Activated naive CD4-positive, alpha-beta T cell treated with anti-CD3 and anti-CD28 coated beads, Interleukin-2, amount 50 U/mL, for 24 hours (primary cell): ENCODE results near the gene BAG5.
A peak's percentile ranks its signal among the peaks of the same experiment; 100 is the strongest.

ENCODE experiments used
- H3K27ac Mint-ChIP-seq: one replicate; pipeline ENCODE4 v1.8.0; 2021; ENCODE audit warnings: mild to moderate bottlenecking, mixed read lengths
- H3K27me3 Mint-ChIP-seq: one replicate; pipeline ENCODE4 v1.8.0; 2021; ENCODE audit warnings: mixed read lengths
- H3K36me3 Mint-ChIP-seq: one replicate; pipeline ENCODE4 v1.8.0; 2021; ENCODE audit warnings: mixed read lengths
- H3K4me1 Mint-ChIP-seq: one replicate; pipeline ENCODE4 v1.8.0; 2021; ENCODE audit warnings: mixed read lengths
- H3K4me3 Mint-ChIP-seq: one replicate; pipeline ENCODE4 v1.8.0; 2021; ENCODE audit warnings: mild to moderate bottlenecking, mixed read lengths
- H3K9me3 Mint-ChIP-seq: one replicate; pipeline ENCODE4 v1.8.0; 2021; ENCODE audit warnings: mixed read lengths

The BAG5 gene

DNA sequence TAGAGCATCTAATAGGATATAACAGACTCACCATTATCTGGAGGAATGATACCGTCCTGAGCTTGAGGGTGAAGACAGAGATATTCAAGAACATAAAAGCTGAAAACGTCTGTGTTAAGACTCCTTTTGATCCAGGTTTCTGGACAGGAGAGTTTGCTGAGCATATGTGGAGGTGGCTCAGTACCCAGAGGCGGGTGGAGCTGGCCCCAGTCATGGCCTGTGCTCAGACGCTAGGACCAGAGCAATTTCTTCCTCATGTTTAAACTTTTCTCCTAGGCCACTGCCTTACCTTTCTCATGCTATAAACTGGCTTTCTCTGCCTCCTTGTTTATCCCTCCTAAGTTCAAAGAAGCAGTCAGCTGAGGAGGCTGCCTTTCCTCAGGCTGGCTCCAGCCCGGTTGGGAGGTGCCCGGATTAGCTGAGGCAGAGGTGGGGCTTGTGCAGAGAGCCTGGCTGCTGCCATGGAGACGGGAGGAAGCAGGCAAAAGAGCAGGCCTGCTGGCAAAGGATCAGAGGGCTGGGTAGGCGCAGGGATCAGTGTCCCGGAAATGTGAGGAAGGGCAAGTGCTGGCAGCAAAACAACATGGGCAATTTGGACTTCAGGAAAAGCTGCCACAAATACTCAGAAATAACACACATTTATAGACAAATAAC lies 14.0 kb upstream of the BAG5 start:
- Mint-ChIP-seq H3K27ac (no peak overlapping the region), H3K36me3 (no peaks in the 10 kb centered on the region), H3K27me3 (no peaks in the 10 kb centered on the region), H3K4me1 (no peaks in the 10 kb centered on the region), H3K4me3 (no peak overlapping the region), H3K9me3 (no peaks in the 10 kb centered on the region)

DNA sequence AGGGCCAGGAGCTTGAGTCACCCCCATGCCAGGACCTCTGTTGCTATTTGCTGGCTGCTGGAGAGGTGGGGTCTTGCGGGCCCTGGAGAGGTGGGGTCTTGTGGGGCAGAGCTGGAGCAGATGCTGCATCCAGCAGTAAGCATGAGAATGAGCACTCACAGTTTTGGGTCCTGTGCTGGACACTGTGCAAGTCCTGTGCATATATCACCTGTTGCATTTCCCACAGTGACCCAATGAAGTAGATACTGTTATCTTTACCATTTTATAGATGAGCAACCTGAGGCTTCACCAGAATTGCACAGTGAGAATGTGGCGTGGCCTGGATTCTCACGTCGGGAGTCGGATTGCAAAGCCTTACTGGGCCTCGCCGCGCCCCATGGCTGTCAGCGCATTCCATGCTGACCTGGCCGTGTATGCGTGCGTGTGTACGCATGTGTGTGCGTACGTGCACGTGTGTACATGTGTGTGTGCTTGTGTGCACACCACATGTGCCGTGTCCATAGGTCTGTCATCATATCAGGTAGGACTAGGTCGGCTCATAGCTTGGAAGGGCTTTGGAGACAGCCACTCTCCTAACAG lies 12.3 kb upstream of the BAG5 start:
- no peaks in the 10 kb centered on the region for H3K27me3 Mint-ChIP-seq
- H3K27ac Mint-ChIP-seq = no peak overlapping the region
- no peaks in the 10 kb centered on the region for H3K9me3 Mint-ChIP-seq
- H3K36me3 Mint-ChIP-seq = no peaks in the 10 kb centered on the region
- no peak overlapping the region for H3K4me3 Mint-ChIP-seq
- no peaks in the 10 kb centered on the region for H3K4me1 Mint-ChIP-seq

DNA sequence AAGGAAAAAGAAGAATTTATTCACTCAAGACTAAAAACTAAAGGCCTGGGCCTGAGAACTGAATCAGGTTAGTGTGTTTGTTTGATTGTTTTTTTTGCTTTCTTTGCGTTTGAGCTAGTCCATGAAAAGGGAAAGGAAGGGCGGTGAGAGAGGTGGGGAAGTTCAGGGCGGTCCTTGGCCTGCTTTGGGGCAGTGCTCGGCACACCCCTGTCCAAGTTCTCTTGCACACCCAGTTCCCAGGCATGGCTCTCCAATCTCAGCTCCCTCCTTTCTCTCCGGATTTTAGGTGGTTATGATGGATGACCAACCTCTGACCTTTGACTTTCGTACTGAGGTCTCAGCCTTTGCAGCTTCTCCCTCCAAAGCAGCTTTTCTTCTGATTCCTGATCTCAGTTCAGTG lies 11.6 kb upstream of the BAG5 start:
- Mint-ChIP-seq H3K4me1 (peaks cover 3% of the 10 kb centered on the region), H3K27ac (no peak overlapping the region), H3K9me3 (no peaks in the 10 kb centered on the region), H3K4me3 (no peak overlapping the region), H3K36me3 (no peaks in the 10 kb centered on the region), H3K27me3 (no peaks in the 10 kb centered on the region)

DNA sequence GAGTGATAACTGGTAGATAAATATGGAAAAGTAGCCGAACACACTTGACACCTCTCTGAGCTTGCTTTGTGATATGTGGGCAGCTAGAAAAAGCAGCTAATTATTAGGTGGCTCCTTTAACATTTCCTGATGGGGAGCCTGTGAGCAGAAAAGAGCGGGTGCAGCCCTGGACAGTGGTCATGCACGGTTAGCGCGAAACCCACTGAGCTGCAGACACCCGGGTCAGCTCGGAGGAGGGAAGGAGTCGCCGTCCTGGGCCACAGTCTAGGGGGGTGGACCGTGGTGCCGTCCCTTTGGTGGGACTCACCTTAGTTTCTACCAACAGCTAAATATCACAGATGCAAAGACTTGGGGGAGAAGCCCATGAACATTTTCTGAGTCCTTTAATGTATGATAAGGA lies 7.0 kb upstream of the BAG5 start:
- H3K36me3 Mint-ChIP-seq = no peaks in the 10 kb centered on the region
- no peaks in the 10 kb centered on the region for H3K9me3 Mint-ChIP-seq
- H3K27ac Mint-ChIP-seq = no peak overlapping the region
- no peaks in the 10 kb centered on the region for H3K27me3 Mint-ChIP-seq
- peaks cover 25% of the 10 kb centered on the region for H3K4me1 Mint-ChIP-seq
- H3K4me3 Mint-ChIP-seq = no peak overlapping the region

DNA sequence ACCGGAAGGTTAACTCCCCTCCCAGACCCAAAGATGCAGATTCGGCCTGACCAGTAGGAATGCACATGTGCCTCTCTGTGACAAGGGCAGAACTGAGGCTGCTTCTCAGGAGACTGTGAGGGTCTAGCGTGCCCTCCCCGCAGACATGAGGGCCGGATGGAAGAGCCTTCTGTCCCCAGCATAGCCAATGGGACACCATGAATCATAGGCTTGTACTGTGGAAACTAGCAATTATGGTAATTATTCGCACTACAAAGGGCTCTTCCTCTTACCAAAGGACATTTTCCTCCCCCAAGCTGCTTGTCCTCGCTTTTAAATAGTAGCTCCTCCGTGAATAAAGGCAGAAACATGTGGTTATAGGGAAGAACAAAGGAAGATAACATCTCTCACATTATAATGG lies 6.5 kb upstream of the BAG5 start:
- Mint-ChIP-seq H3K36me3 (no peaks in the 10 kb centered on the region), H3K27me3 (no peaks in the 10 kb centered on the region), H3K27ac (no peak overlapping the region), H3K4me3 (no peak overlapping the region), H3K9me3 (no peaks in the 10 kb centered on the region), H3K4me1 (peaks cover 29% of the 10 kb centered on the region)

DNA sequence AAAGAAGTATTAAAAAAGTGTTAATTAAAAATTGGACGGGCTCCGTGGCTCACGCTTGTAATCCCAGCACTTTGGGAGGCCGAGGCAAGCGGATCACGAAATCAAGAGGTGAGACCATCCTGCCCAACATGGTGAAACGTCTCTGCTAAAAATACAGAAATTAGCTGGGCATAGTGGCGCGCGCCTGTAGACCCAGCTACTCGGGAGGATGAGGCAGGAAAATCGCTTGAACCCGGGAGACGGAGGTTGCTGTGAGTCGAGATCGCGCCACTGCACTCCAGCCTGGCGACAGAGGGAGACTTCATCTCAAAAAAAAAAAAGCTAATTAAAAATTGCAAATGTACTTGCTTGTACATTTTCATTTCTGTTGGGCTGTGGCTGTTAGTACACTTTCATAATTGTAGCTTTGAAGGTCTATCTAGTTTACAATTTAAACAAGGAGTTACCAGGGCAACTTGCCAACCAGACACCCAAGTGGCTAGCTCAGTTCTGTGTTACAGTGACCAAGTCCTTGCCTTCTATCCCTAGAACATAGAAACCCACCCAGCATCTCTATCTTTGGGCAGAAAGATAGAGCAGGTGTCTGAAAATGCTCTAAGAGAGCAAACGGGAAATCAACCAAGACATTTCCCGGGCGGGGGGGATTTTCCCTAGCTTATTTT lies 1.5 kb upstream of the BAG5 start:
- Mint-ChIP-seq H3K4me1 (peaks cover 61% of the 10 kb centered on the region), H3K27ac (no peak overlapping the region), H3K4me3 (peak overlapping the region; percentile 94)

DNA sequence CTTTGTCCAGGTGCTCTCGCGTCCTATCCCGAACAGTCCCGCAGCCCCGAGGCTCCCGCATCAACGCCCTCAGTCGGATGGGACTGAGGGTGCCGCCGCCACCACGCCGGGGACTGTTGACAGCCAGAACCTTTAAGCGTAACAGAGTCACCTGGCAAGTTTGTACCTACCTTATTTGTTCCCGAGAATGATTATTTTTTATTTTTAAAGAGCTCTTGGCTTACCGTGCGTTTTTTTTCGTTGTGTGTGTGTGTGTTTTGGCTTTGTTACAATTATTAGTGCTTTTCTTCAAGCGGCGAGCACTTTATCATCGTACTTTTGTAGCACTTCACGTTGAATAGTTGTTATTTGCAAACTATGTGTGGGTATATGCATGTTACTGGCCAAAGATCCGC lies 766 bp upstream of the BAG5 start:
- peaks cover 68% of the 10 kb centered on the region for H3K4me1 Mint-ChIP-seq

More for the DNA sequence above, 1.5 kb upstream of the BAG5 start:
- no peaks in the 10 kb centered on the region for H3K27me3 Mint-ChIP-seq
- H3K9me3 Mint-ChIP-seq = no peaks in the 10 kb centered on the region
- H3K36me3 Mint-ChIP-seq = peaks cover 10% of the 10 kb centered on the region

DNA sequence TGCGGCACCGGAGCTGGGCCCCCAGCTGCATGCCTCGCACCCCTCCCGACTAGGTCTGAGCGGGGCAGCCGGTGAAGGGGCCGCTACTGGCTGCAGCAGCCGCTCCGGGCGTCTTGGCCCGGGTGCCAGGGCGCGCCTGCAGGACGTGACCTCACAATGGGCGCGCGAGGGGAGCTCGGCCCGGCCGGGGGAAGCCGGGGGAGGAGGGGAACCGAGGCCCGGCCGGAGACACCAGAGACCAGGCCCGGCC lies 353 bp downstream of the BAG5 start:
- H3K9me3 Mint-ChIP-seq = no peaks in the 10 kb centered on the region
- peak overlapping the region; percentile 97 for H3K4me3 Mint-ChIP-seq
- peaks cover 72% of the 10 kb centered on the region for H3K4me1 Mint-ChIP-seq
- no peaks in the 10 kb centered on the region for H3K27me3 Mint-ChIP-seq
- H3K36me3 Mint-ChIP-seq = peaks cover 10% of the 10 kb centered on the region
- H3K27ac Mint-ChIP-seq = peak overlapping the region; percentile 98

More for the DNA sequence above, 766 bp upstream of the BAG5 start:
- Mint-ChIP-seq H3K4me3 (peak overlapping the region; percentile 94), H3K27me3 (no peaks in the 10 kb centered on the region), H3K9me3 (no peaks in the 10 kb centered on the region), H3K27ac (peak overlapping the region; percentile 91), H3K36me3 (peaks cover 10% of the 10 kb centered on the region)

DNA sequence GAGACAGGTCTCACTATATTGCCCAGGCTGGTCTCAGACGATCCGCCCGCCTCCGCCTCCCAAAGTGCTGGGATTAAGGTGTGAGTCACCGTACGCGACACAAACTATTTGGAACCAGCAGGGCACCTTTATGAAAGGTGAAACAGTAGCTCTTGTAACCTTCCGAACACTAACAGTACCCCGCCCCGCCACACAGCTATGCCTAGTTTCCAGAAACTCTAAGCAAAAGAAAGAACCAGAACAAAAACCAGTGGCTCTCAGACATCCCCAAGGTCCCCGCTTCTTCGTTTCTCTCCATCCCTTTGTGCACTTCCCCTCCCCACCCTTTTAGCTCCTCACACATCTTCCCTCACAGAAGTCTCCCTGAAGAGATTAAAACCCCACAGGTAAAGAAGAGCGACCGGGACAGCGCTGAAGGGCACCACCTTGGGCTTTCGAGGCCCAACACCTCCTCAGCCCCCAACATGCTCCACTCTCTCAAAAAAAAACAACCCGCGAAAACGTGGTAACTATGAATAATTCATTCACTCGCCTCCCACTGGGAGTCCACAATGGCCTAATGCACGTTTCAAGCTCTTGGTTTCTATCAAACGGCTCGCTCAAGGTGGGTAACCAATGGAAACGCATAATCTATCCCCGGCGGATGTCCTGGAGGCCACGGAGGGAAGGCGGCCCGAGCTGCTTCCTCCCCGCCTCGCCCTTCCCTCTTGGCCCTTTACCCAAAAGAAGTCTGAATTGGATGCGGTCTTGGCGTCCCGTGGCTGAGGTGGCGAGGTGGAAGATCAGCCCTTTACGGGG lies 877 bp downstream of the BAG5 start:
- Mint-ChIP-seq H3K36me3 (peaks cover 10% of the 10 kb centered on the region), H3K27ac (peak overlapping the region; percentile 98), H3K4me3 (peak overlapping the region; percentile 97), H3K4me1 (peaks cover 75% of the 10 kb centered on the region), H3K27me3 (no peaks in the 10 kb centered on the region), H3K9me3 (no peaks in the 10 kb centered on the region)

DNA sequence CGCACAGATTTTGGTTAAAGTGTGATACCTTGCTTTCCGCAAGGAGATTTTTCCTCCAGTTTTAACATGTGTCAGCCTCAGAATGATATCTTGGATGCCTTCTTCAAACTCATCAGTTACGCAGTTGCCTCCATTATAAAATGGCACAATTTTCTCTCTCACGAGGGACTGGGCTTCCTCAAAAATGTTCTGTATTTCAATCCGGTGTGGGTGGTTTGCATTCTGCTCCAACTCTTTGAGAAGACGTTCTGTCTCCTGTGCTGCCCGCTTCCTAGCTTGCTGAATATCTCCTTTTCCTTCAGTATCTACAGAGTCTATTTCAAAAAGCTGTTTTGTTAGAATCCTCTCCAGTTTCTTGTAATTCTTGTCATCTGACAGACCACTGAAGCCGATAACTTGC lies 1.8 kb downstream of the BAG5 start:
- peak overlapping the region; percentile 98 for H3K27ac Mint-ChIP-seq
- peaks cover 71% of the 10 kb centered on the region for H3K4me1 Mint-ChIP-seq

DNA sequence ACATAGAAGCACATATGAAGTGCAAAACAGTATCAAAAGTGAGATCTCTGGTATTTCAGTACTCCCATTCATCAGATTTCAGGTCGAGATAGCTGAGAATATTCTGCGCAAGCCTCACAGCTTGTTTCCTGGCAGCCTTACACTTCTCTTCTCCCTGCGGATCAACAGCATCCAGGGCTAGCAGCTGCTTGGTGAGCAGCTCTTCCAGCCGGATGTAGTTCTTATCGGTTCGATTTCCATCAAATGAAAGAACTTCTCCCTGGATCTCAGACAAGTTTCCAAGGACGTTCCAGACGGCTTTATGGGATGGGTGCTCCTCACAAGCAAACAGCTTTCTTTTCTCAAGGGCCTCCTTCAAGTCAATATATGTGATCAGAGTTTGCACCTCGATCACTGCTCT lies 2.7 kb downstream of the BAG5 start:
- peaks cover 73% of the 10 kb centered on the region for H3K4me1 Mint-ChIP-seq
- H3K9me3 Mint-ChIP-seq = no peaks in the 10 kb centered on the region
- peak overlapping the region; percentile 57 for H3K4me3 Mint-ChIP-seq
- no peak overlapping the region for H3K27ac Mint-ChIP-seq
- no peaks in the 10 kb centered on the region for H3K27me3 Mint-ChIP-seq
- peaks cover 11% of the 10 kb centered on the region for H3K36me3 Mint-ChIP-seq

More for the DNA sequence above, 1.8 kb downstream of the BAG5 start:
- Mint-ChIP-seq H3K9me3 (no peaks in the 10 kb centered on the region), H3K27me3 (no peaks in the 10 kb centered on the region), H3K36me3 (peaks cover 10% of the 10 kb centered on the region), H3K4me3 (peak overlapping the region; percentile 97)

DNA sequence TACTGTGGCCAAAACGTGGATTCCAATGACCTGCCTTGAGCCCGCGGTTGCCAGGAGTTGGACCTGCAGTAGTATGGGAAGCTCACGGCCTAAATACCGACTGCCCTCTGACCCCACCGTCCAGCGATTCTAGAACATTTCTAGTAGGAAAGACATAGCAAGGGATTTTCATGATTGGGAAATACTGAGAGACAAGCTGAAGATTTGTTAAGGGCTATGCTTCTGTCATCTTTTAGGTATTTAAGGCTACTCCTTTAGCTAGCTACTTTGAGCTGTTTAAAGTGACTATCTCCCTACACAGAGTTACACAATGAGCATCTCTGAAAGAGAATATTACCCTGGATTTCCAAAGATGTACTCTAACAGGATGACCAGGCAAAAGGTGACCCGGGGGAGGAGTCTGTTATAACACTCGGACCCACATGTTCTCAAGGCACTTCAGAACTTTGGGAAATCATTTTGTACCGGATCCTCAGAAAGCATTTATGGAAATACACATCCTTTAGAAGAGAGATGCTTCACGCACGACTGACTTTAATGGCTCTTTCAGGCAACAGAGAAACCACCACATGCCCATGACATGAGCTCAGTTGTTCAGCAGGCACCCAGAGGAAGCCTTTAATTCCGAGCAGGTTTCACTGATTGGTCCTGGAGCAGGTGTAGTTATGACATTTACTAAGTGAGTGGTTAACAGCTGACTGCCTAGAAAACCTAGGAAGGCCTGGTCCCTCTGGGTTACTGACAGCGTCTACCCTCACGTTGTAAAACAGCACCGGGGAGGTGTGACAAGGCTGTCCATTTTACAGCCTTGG lies 4.2 kb downstream of the BAG5 start:
- Mint-ChIP-seq H3K9me3 (no peaks in the 10 kb centered on the region), H3K27me3 (no peaks in the 10 kb centered on the region), H3K36me3 (peaks cover 11% of the 10 kb centered on the region), H3K27ac (peak overlapping the region; percentile 30), H3K4me1 (peaks cover 63% of the 10 kb centered on the region), H3K4me3 (peak overlapping the region; percentile 51)

DNA sequence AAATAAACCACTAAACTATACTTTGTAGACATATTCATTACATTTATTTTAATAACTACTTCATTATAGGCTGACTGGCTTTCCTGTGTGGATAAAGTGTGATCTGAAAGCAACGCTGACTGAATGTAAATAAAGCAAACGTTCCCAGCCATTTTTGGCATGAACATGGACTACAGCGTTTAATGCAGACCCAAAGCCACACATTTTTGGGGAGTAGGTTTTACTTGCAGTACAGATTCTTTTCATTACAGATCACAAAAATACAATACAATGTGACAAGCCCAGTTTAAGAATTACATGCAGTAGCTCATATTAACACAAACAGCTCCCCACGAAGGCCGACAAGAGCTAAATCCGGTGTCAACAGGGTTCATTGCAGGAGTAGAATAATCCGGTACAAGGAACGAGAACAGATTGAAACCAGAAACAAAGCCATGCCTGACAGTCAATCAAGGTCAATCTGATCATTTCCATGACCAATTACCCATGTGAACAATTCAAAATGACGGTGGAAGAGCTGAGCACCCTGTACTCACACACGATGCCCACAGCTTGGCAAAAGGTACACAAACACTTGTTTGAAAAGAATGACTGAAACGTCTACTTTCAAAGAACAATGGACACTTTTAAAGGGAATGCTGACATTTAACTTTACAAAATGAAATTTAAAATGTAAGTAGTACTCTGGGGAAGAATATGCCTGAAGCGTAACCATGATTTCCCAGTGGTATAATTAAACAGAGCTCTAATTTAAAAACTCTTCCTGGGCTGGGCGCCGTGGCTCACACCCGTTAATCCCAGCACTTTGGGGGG lies 5.3 kb downstream of the BAG5 start:
- peaks cover 11% of the 10 kb centered on the region for H3K36me3 Mint-ChIP-seq
- H3K27me3 Mint-ChIP-seq = no peaks in the 10 kb centered on the region
- peak overlapping the region; percentile 30 for H3K27ac Mint-ChIP-seq
- no peaks in the 10 kb centered on the region for H3K9me3 Mint-ChIP-seq
- peak overlapping the region; percentile 4 for H3K4me3 Mint-ChIP-seq
- peaks cover 62% of the 10 kb centered on the region for H3K4me1 Mint-ChIP-seq

DNA sequence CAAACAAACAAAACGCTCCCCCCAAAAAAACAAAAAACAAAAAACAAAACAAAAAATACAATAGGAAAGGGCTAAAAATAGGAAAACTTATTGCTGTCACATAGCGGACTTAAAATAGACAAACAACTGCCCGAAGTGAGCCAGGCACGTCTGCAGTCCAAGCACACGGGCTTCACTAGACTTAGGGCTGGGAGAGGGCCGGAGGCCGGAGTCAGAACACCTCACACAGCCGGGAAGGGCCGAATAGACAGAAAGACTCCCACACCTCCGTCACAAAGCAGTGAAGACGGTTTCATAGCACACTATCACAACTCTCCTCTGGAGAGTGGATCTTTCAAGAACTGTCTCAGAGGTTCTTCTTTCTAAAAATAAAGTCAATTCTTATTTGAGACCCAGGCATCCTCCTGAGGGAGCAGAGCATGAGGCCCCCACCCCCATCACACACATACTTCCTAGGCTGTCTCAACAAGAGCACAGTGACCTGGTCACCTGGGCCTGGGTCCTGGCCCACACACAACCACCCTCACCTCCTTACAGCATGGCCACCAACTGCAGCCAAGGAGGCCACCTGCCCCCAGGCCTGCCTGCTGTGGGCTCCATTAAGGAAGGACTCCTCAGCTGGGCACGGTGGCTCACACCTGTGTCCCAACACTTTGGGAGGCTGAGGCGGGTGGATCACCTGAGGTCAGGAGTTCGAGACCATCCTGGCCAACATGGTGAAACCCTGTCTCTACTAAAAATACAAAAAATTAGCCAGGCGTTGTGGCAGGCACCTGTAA lies 6.7 kb downstream of the BAG5 start:
- peaks cover 7% of the 10 kb centered on the region for H3K36me3 Mint-ChIP-seq
- peaks cover 50% of the 10 kb centered on the region for H3K4me1 Mint-ChIP-seq
- H3K27me3 Mint-ChIP-seq = no peaks in the 10 kb centered on the region
- no peak overlapping the region for H3K4me3 Mint-ChIP-seq
- H3K27ac Mint-ChIP-seq = no peak overlapping the region
- H3K9me3 Mint-ChIP-seq = no peaks in the 10 kb centered on the region
